HPDE6-E6E7 (cell line): ENCODE data around the gene BCL11B.
"Not testable (repeated sequence)": the region's sequence is repeated elsewhere in the genome, so short reads cannot be mapped to it uniquely, and the experiment has no call there.

Source experiments
- DNase-seq: peaks from one replicate; pipeline ENCODE4 v3.0.0; 2011; ENCODE audit warnings: missing footprints; ENCODE audit errors: extremely low spot score

The BCL11B gene

GRCh38 chr14:99240627-99241324 is 31.2 kb downstream of the BCL11B start:
- no peak for DNase-seq

- DNase-seq = no peak
Observed at GRCh38 chr14:99239661-99240092, 32.3 kb downstream of the BCL11B start.

GRCh38 chr14:99238216-99238615 is 33.8 kb downstream of the BCL11B start:
- no peak for DNase-seq

GRCh38 chr14:99237288-99237687 is 34.7 kb downstream of the BCL11B start:
- DNase-seq = no peak

- DNase-seq = no peak
Observed at GRCh38 chr14:99236386-99237138, 35.4 kb downstream of the BCL11B start.

- DNase-seq = no peak
Observed at GRCh38 chr14:99235582-99236320, 36.2 kb downstream of the BCL11B start.

- no peak for DNase-seq
Observed at GRCh38 chr14:99234961-99235571, 36.9 kb downstream of the BCL11B start.

- no peak for DNase-seq
Observed at GRCh38 chr14:99234355-99234754, 37.6 kb downstream of the BCL11B start.

- no peak for DNase-seq
Observed at GRCh38 chr14:99233222-99234035, 38.6 kb downstream of the BCL11B start.

- DNase-seq = no peak
Observed at GRCh38 chr14:99232714-99233214, 39.2 kb downstream of the BCL11B start.

GRCh38 chr14:99231850-99232713 is 39.9 kb downstream of the BCL11B start:
- DNase-seq = no peak

GRCh38 chr14:99231161-99231849 is 40.7 kb downstream of the BCL11B start:
- DNase-seq = no peak

GRCh38 chr14:99230208-99231151 is 41.5 kb downstream of the BCL11B start:
- no peak for DNase-seq

GRCh38 chr14:99229654-99230207 is 42.3 kb downstream of the BCL11B start:
- DNase-seq = no peak

GRCh38 chr14:99228760-99229159 is 43.2 kb downstream of the BCL11B start:
- DNase-seq = not testable (repeated sequence)

GRCh38 chr14:99226687-99227086 is 45.3 kb downstream of the BCL11B start:
- DNase-seq = no peak

GRCh38 chr14:99225436-99226203 is 46.4 kb downstream of the BCL11B start:
- DNase-seq = no peak
